Measurements from ENCODE around the gene ADGRG1. TPM values are rescaled to one million over a fixed set of nuclear protein-coding genes. Genes with fewer than 3 reads are reported as not detected.

ADGRG1 gene
- total RNA-seq: 100 to 1,000 TPM; 830 to 949 (median 858) TPM
- 92.5 TPM for total RNA-seq (2013)

DNA sequence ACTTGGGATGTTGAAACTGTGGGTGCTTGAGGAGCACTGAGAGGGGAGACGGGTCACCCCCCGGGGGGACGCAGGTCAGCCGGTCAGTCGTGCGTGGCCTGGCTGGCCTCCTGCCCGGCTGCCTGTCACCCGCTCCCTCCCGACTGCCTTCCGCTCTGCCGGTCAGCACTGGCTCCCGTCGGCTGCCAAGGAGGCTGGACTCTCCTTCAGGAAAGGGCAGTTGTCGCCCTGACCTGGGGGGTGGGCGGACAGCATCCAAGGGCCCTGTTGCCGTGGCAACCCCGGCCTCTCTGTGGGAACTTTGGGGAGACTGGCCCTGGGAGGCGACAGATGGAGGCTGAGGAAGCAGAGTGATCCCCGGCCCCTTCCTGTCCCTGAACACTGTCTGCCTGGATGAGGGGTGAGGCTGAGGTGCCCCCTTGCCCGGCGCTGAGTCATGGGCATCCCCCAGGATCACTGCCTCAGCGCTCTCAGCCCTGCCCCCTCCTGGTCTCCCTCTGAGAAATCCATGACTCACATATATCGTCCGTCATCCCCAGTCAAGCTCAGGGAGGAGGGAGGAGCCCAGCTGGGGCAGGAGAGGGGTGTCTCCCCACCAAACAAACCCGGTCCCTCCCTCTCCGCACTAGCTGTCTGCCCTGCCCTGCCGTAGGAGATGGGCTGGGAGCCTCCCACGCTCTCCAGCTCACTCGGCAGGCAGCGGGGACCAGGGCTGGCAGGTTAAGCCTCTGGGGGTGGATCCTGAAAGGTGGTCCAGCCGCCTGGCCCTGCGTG lies at the start of gene ADGRG1:
Gene ADGRG1 (plus strand): TSS at position 623 of the 774 bp plus-strand sequence. CDS start 21,658 bp downstream, outside the sequence.
- peaks cover 0 to 12% of the 10 kb centered on the region in 2 donors for H3K27me3 Mint-ChIP-seq (ENCODE audit: low read depth in 2 of 2)
- H3K27ac Mint-ChIP-seq: peak within 1 kb of the TSS; percentile 27 to 77

GRCh38 chr16:57579361-57579665 lies 49.1 kb upstream of the ADGRG1 start:
- ATAC-seq: no peak
- no peak for TF ChIP-seq CTCF (IDR thresholded peaks at IDR 0.05)
- Mint-ChIP-seq H3K27ac (peak overlapping the region; percentile 94 to 97), H3K36me3 (no peaks in the 10 kb centered on the region), H3K4me3 (peak overlapping the region; percentile 82), H3K4me1 (peaks cover 77 to 85% of the 10 kb centered on the region in 2 donors), H3K27me3 (ENCODE audit: low read depth in 2 of 2) (no peaks in the 10 kb centered on the region), H3K9me3 (no peaks in the 10 kb centered on the region)
- Histone ChIP-seq H3K4me3 (ENCODE audit: low read length) (no peak overlapping the region), H3K36me3 (ENCODE audit: control insufficient read depth, insufficient read depth, low read length) (peaks cover 17% of the 10 kb centered on the region), H3K4me1 (ENCODE audit: control insufficient read depth, insufficient read depth, low read length) (peaks cover 80% of the 10 kb centered on the region), H3K9me3 (ENCODE audit: control insufficient read depth, insufficient read depth, low read length) (no peaks in the 10 kb centered on the region), H3K27me3 (ENCODE audit: control insufficient read depth, insufficient read depth, low read length) (no peaks in the 10 kb centered on the region), H3K27ac (ENCODE audit: low read length) (peak overlapping the region; percentile 72)
- intact Hi-C loops (cut with micrococcal nuclease): loop anchor here (5.0 to 10.0 kb wide), 3 partner anchors 42 to 315 kb away; partner anchors contain the start of gene CCDC102A
- no peak for DNase-seq
- WGBS (ENCODE audit: insufficient coverage): 70% methylated on average over 2 of the region's 2 CpGs

More for the DNA sequence above, at the start of gene ADGRG1:
- Histone ChIP-seq H3K36me3 (ENCODE audit: control insufficient read depth, insufficient read depth, low read length) (no peaks in the 10 kb centered on the region), H3K9me3 (ENCODE audit: control insufficient read depth, insufficient read depth, low read length) (no peaks in the 10 kb centered on the region), H3K4me3 (ENCODE audit: low read length) (peak within 1 kb of the TSS; percentile 33), H3K27me3 (ENCODE audit: control insufficient read depth, insufficient read depth, low read length) (no peaks in the 10 kb centered on the region), H3K27ac (ENCODE audit: low read length) (no peak within 1 kb of the TSS), H3K4me1 (ENCODE audit: control insufficient read depth, insufficient read depth, low read length) (peaks cover 30% of the 10 kb centered on the region)
- TF ChIP-seq CTCF (IDR thresholded peaks at IDR 0.05): no peak
- Mint-ChIP-seq H3K4me3 (peak within 1 kb of the TSS; percentile 21), H3K36me3 (no peaks in the 10 kb centered on the region), H3K9me3 (no peaks in the 10 kb centered on the region), H3K4me1 (peaks cover 25 to 38% of the 10 kb centered on the region in 2 donors)
- WGBS (ENCODE audit: insufficient coverage): 52% methylated on average over 32 of the region's 32 CpGs
- intact Hi-C loops (cut with micrococcal nuclease): no loop called here
- ATAC-seq (peak; percentile 25 to 84 (median 53)), DNase-seq (peak; percentile 34 to 56)

DNA sequence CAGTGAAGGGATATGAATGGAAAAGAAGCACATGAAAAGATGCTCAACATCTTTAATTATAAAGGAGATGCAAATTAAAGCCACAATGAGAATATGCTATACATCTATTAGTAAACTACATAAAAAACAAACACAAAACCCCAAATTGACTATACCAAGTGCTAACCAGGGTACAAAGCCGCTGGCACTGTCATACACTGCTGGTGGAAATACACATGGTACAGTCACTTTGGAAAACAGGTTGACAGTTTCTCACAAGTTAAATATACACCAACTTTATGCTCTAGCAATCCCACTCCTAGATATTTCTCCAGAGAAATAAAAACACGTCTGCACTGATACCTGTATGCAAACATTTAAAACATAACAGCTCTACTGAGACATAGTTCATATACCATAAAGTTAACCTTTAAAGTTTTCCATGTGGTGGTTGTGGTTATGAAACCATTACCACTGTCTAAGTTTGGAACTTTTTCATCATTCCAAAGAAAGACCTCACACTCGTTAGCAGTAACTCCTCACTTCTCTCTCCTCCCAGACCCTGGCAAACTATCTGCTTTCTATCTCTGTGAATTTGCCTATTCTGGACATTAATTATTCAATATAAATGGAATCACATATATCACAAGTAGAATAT lies 43.3 kb upstream of the ADGRG1 start:
- Histone ChIP-seq H3K4me3 (ENCODE audit: low read length) (no peak overlapping the region), H3K36me3 (ENCODE audit: control insufficient read depth, insufficient read depth, low read length) (no peaks in the 10 kb centered on the region), H3K9me3 (ENCODE audit: control insufficient read depth, insufficient read depth, low read length) (no peaks in the 10 kb centered on the region), H3K4me1 (ENCODE audit: control insufficient read depth, insufficient read depth, low read length) (peaks cover 84% of the 10 kb centered on the region), H3K27ac (ENCODE audit: low read length) (peak overlapping the region; percentile 4), H3K27me3 (ENCODE audit: control insufficient read depth, insufficient read depth, low read length) (no peaks in the 10 kb centered on the region)
- Mint-ChIP-seq H3K27me3 (ENCODE audit: low read depth in 2 of 2) (no peaks in the 10 kb centered on the region), H3K4me3 (peak overlapping the region; percentile 76), H3K9me3 (no peaks in the 10 kb centered on the region), H3K4me1 (peaks cover 76 to 80% of the 10 kb centered on the region in 2 donors), H3K36me3 (no peaks in the 10 kb centered on the region), H3K27ac (peak overlapping the region; percentile 94 to 97)
- intact Hi-C loops (cut with micrococcal nuclease): no loop called here
- no peak for DNase-seq
- 17% methylated on average over 2 of the region's 3 CpGs for WGBS (ENCODE audit: insufficient coverage)
- TF ChIP-seq CTCF (IDR thresholded peaks at IDR 0.05): no peak
- ATAC-seq: peak in 2 of 3 donors; percentile 20 to 37
